ENCODE results near the gene ANKFN1.

DNA sequence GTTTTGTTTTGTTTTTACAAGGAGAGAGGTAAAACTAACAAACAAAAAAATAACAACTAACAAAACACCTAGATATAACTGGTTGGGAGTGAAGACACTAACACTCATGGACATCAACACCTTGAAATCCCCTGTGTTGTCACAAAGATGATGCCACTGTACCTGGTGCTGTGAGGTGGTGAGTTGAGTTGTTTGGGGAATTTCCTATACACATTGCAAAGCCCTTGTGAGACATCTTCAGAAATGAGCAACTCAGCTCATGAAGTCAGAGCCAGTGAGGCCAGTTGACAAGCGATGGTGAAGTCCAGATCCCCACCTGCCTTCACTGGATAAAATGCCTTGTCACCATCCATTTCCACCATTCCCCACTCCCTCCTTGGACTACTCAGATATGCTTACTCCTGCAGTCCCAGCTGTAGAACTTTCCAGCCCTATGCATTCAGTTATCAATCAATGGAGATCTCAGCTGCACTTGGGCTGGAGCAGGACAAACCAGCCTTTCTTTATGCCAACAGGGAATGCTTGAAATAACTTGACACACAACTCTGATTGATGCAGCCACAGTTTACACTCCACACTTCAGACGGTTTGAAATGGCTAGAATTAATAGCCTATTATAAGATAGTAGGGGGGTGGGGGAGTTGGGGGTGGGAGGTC, 22.2 kb downstream of the ANKFN1 start:
- TF ChIP-seq, protein P1, sequence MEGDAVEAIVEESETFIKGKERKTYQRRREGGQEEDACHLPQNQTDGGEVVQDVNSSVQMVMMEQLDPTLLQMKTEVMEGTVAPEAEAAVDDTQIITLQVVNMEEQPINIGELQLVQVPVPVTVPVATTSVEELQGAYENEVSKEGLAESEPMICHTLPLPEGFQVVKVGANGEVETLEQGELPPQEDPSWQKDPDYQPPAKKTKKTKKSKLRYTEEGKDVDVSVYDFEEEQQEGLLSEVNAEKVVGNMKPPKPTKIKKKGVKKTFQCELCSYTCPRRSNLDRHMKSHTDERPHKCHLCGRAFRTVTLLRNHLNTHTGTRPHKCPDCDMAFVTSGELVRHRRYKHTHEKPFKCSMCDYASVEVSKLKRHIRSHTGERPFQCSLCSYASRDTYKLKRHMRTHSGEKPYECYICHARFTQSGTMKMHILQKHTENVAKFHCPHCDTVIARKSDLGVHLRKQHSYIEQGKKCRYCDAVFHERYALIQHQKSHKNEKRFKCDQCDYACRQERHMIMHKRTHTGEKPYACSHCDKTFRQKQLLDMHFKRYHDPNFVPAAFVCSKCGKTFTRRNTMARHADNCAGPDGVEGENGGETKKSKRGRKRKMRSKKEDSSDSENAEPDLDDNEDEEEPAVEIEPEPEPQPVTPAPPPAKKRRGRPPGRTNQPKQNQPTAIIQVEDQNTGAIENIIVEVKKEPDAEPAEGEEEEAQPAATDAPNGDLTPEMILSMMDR (IDR thresholded peaks at IDR 0.05; ENCODE audit: low read depth, low read length, poor library complexity, severe bottlenecking) = no peak
- TF ChIP-seq EZH2phosphoT487 (IDR thresholded peaks at IDR 0.05; ENCODE audit: borderline replicate concordance, low read length) = no peak

Data from DOHH2 (cell line).